CD4-positive, alpha-beta T cell (primary cell): ENCODE results near the gene CEBPE. TPM values are rescaled to one million over a fixed set of nuclear protein-coding genes. Genes with fewer than 3 reads are reported as not detected.

Source experiments
- ATAC-seq: fragments of 200-7000 bp; cut with Tn5 transposase; one replicate; pipeline ENCODE4 v1.10.0; 2022; ENCODE audit warnings: mild to moderate bottlenecking; ENCODE audit not compliant: poor library complexity
- CTCF ChIA-PET: fragments of 350-600 bp; sonication (Branson Sonifier 250); formaldehyde crosslinking; loops from one replicate; lab custom pipeline; 2021; ENCODE audit warnings: antibody characterized with exemption, inconsistent platforms; lab: Charles Lee
- POLR2A ChIA-PET: fragments of 350-600 bp; sonication (Branson Sonifier 250); formaldehyde crosslinking; loops from one replicate; lab custom pipeline; 2021; ENCODE audit warnings: antibody characterized with exemption, inconsistent platforms; lab: Charles Lee
- DNase-seq, 14 experiments: peaks; one replicate each; pipeline ENCODE4 v3.0.0-alpha.2; 2013 to 2020; ENCODE audit warnings: mixed read lengths in 2 of 14
- H3K27ac ChIP-seq, 2 donors: one replicate each; pipeline versions ENCODE4 v1.5.1 to v1.7.0; 2013; ENCODE audit warnings: low read length in 2 of 2, low read depth in 1 of 2, mild to moderate bottlenecking in 1 of 2
- H3K27me3 ChIP-seq, 2 experiments: 1 replicate in 1 of 2; 2 replicates in 1 of 2; pipeline versions ENCODE4 v1.6.1 to v1.7.0; 2013; ENCODE audit warnings: low read length in 2 of 2, control low read depth in 1 of 2, mild to moderate bottlenecking in 1 of 2, moderate library complexity in 1 of 2; ENCODE audit not compliant: insufficient read depth in 2 of 2, control insufficient read depth in 1 of 2
- H3K36me3 ChIP-seq: one replicate; pipeline ENCODE4 v1.6.1; 2013; ENCODE audit warnings: low read length, control low read depth; ENCODE audit not compliant: insufficient read depth
- H3K4me1 ChIP-seq: one replicate; pipeline ENCODE4 v1.6.1; 2013; ENCODE audit warnings: low read length, control low read depth; ENCODE audit not compliant: insufficient read depth
- H3K4me3 ChIP-seq: one replicate; pipeline ENCODE4 v1.5.1; 2013; ENCODE audit warnings: mild to moderate bottlenecking, low read length, moderate library complexity
- H3K9me3 ChIP-seq, 2 experiments: 1 replicate in 1 of 2; 2 replicates in 1 of 2; pipeline versions ENCODE4 v1.6.1 to v1.7.0; 2013; ENCODE audit warnings: low read length in 2 of 2, mild to moderate bottlenecking in 2 of 2, control low read depth in 1 of 2, moderate library complexity in 1 of 2; ENCODE audit not compliant: control insufficient read depth in 1 of 2, insufficient read depth in 1 of 2
- H3K27ac Mint-ChIP-seq: one replicate; pipeline ENCODE4 v1.8.0; 2020; ENCODE audit warnings: mixed read lengths
- H3K27me3 Mint-ChIP-seq: one replicate; pipeline ENCODE4 v1.8.0; 2021; ENCODE audit warnings: mixed read lengths
- H3K36me3 Mint-ChIP-seq: one replicate; pipeline ENCODE4 v1.8.0; 2021; ENCODE audit warnings: low read depth, mixed read lengths
- H3K4me1 Mint-ChIP-seq: one replicate; pipeline ENCODE4 v1.8.0; 2021; ENCODE audit warnings: low read depth, mixed read lengths
- H3K4me3 Mint-ChIP-seq: one replicate; pipeline ENCODE4 v1.8.0; 2020; ENCODE audit warnings: mild to moderate bottlenecking, mixed read lengths
- H3K9me3 Mint-ChIP-seq: one replicate; pipeline ENCODE4 v1.8.0; 2020; ENCODE audit warnings: mixed read lengths
- CTCF ChIP-seq: fragments of 200-600 bp; IDR thresholded peaks from one replicate; pipeline ENCODE4 v1.8.0; 2022; ENCODE audit warnings: antibody characterized with exemption, mild to moderate bottlenecking
- intact Hi-C, 2 experiments: fragments of 100-400 bp; cut with DNase I in 1 of 2; cut with micrococcal nuclease in 1 of 2; formaldehyde crosslinking; loops; one replicate each; pipeline versions ENCODE4 v1.15.1 to v1.9.0; 2023 to 2025; cut with DNase I, micrococcal nuclease
- total RNA-seq, 174 experiments: library from RNA in 2 of 174; stranded (reverse) in 2 of 174; gene quantifications; one replicate each; pipeline ENCODE4 v1.2.3 and lab custom pipeline; 2021 to 2026

The CEBPE gene
- total RNA-seq, 2 experiments from 2014 or later, result not detected

GRCh38 chr14:23164949-23165348, 45.9 kb upstream of the CEBPE start:
- Mint-ChIP-seq H3K4me1 (peaks cover 14% of the 10 kb centered on the region), H3K4me3 (no peak overlapping the region), H3K36me3 (no peaks in the 10 kb centered on the region), H3K9me3 (no peaks in the 10 kb centered on the region), H3K27ac (no peak overlapping the region), H3K27me3 (no peaks in the 10 kb centered on the region)
- Histone ChIP-seq H3K4me1 (peaks cover 18% of the 10 kb centered on the region), H3K4me3 (no peak overlapping the region), H3K9me3 (no peaks in the 10 kb centered on the region), H3K36me3 (no peaks in the 10 kb centered on the region), H3K27ac (no peak overlapping the region), H3K27me3 (no peaks in the 10 kb centered on the region)
- POLR2A ChIA-PET, result interaction anchor here (0.6 kb wide), 1 partner anchor 40 kb away, joined by 3 read pairs; no protein-coding TSS in a partner anchor
- ATAC-seq (no peak), DNase-seq (no peak)
- no peak for TF ChIP-seq CTCF
- intact Hi-C loops, result no loop called here
- CTCF ChIA-PET, result no interaction called here

GRCh38 chr14:23164250-23164649, 45.2 kb upstream of the CEBPE start:
- Histone ChIP-seq H3K9me3 (no peaks in the 10 kb centered on the region), H3K27me3 (no peaks in the 10 kb centered on the region), H3K4me3 (no peak overlapping the region), H3K36me3 (no peaks in the 10 kb centered on the region), H3K27ac (no peak overlapping the region), H3K4me1 (peaks cover 18% of the 10 kb centered on the region)
- ATAC-seq (no peak), DNase-seq (no peak)
- no peak overlapping the region for H3K27ac Mint-ChIP-seq
- POLR2A ChIA-PET, result interaction anchor here (0.6 kb wide), 1 partner anchor 41 kb away, joined by 3 read pairs; no protein-coding TSS in a partner anchor
- H3K9me3 Mint-ChIP-seq, result no peaks in the 10 kb centered on the region
- no peak overlapping the region for H3K4me3 Mint-ChIP-seq
- no peaks in the 10 kb centered on the region for H3K36me3 Mint-ChIP-seq
- CTCF ChIA-PET, result no interaction called here
- peaks cover 14% of the 10 kb centered on the region for H3K4me1 Mint-ChIP-seq
- no peaks in the 10 kb centered on the region for H3K27me3 Mint-ChIP-seq
- TF ChIP-seq CTCF, result no peak
- intact Hi-C loops, result no loop called here

GRCh38 chr14:23163830-23164229, 44.8 kb upstream of the CEBPE start:
- Histone ChIP-seq H3K4me1 (peaks cover 18% of the 10 kb centered on the region), H3K9me3 (no peaks in the 10 kb centered on the region), H3K27ac (no peak overlapping the region), H3K36me3 (no peaks in the 10 kb centered on the region), H3K27me3 (no peaks in the 10 kb centered on the region), H3K4me3 (no peak overlapping the region)
- POLR2A ChIA-PET, result no interaction called here
- ATAC-seq (no peak), DNase-seq (no peak)
- Mint-ChIP-seq H3K36me3 (no peaks in the 10 kb centered on the region), H3K9me3 (no peaks in the 10 kb centered on the region), H3K4me3 (no peak overlapping the region), H3K27ac (no peak overlapping the region), H3K27me3 (no peaks in the 10 kb centered on the region), H3K4me1 (peaks cover 14% of the 10 kb centered on the region)
- CTCF ChIA-PET, result interaction anchor here (0.7 kb wide), 1 partner anchor 37 kb away, joined by 3 read pairs; no protein-coding TSS in a partner anchor
- TF ChIP-seq CTCF, result no peak
- intact Hi-C loops, result no loop called here
